Panc1 (cell line): Measurements from ENCODE around the gene SNX7. TPM values are rescaled to one million over a fixed set of nuclear protein-coding genes. Genes with fewer than 3 reads are reported as not detected.

Source experiments
- ATAC-seq: fragments of 200-7000 bp; cut with Tn5 transposase; 2 replicates; pipeline ENCODE4 v1.9.1; 2020; ENCODE audit warnings: mild to moderate bottlenecking, moderate library complexity
- BruUV-seq: library from RNA; stranded (reverse); fragments of 400-500 nt; replicated peaks from 2 replicates; lab custom pipeline; 2021; lab: Mats Ljungman, UMichigan
- CTCF ChIA-PET: fragments of 300-600 bp; sonication (Branson Sonifier 250); formaldehyde crosslinking; loops from one replicate; lab custom pipeline; 2022; ENCODE audit warnings: antibody characterized with exemption; lab: Charles Lee
- POLR2A ChIA-PET: fragments of 300-600 bp; sonication (Branson Sonifier 250); formaldehyde crosslinking; loops from one replicate; lab custom pipeline; 2022; ENCODE audit warnings: antibody characterized with exemption; lab: Charles Lee
- DNase-seq: peaks from one replicate; pipeline ENCODE4 v3.0.0-alpha.2; 2010; ENCODE audit warnings: low read depth, low spot score
- H3K27ac ChIP-seq: 2 replicates; pipeline ENCODE4 v1.5.1; 2011; ENCODE audit warnings: mild to moderate bottlenecking, low read length, inconsistent platforms
- H3K27me3 ChIP-seq: fragments of 200-500 bp; sonication (Bioruptor generic); 2 replicates; pipeline ENCODE4 v1.6.0; 2014; ENCODE audit warnings: low read length, inconsistent platforms; ENCODE audit not compliant: control insufficient read depth, insufficient read depth
- H3K36me3 ChIP-seq: fragments of 200-500 bp; sonication (Bioruptor generic); 2 replicates; pipeline ENCODE4 v1.5.1; 2014; ENCODE audit warnings: inconsistent platforms, mild to moderate bottlenecking, low read length, moderate library complexity; ENCODE audit not compliant: control insufficient read depth, insufficient read depth
- H3K4me1 ChIP-seq: 2 replicates; pipeline ENCODE4 v1.5.1; 2011; ENCODE audit warnings: inconsistent platforms, mild to moderate bottlenecking, low read length, moderate library complexity; ENCODE audit not compliant: control insufficient read depth, insufficient read depth
- H3K4me3 ChIP-seq, 2 experiments: 2 replicates each; pipeline ENCODE4 v1.5.1; 2011 to 2012; ENCODE audit warnings: low read depth in 2 of 2, low read length in 2 of 2, mild to moderate bottlenecking in 2 of 2, inconsistent platforms in 1 of 2, moderate library complexity in 1 of 2
- H3K9me3 ChIP-seq: fragments of 200-500 bp; sonication (Bioruptor generic); 2 replicates; pipeline ENCODE4 v1.5.1; 2014; ENCODE audit warnings: low read depth, mild to moderate bottlenecking, inconsistent platforms, low read length, moderate library complexity; ENCODE audit not compliant: control insufficient read depth, insufficient read depth
- POLR2AphosphoS5 ChIP-seq: IDR thresholded peaks from 2 replicates; pipeline ENCODE4 v1.6.1; 2012; ENCODE audit warnings: mild to moderate bottlenecking, low read depth, low read length, moderate library complexity
- SIN3A ChIP-seq: IDR thresholded peaks from 2 replicates; pipeline ENCODE4 v1.6.1; 2012; ENCODE audit warnings: low read depth, mild to moderate bottlenecking, low read length, moderate library complexity, borderline replicate concordance; ENCODE audit not compliant: insufficient read depth
- TCF7L2 ChIP-seq: IDR thresholded peaks from 2 replicates; pipeline ENCODE4 v1.6.1; 2011; ENCODE audit warnings: mild to moderate bottlenecking, low read depth, low read length, inconsistent platforms
- in situ Hi-C: cut with HindIII; loops from 2 replicates; pipeline ENCODE4 v1.10.0; 2016; ENCODE audit warnings: low sequenced_read_pairs, low pct_unique_long_range_greater_than_20kb
- intact Hi-C: fragments of 100-400 bp; cut with micrococcal nuclease; formaldehyde crosslinking; loops from one replicate; pipeline ENCODE4 v1.10.0; 2022; ENCODE audit not compliant: unreplicated experiment
- total RNA-seq: library from RNA; stranded (reverse); gene quantifications from one replicate; pipeline ENCODE4 v1.2.1, GENCODE V29; 2021; ENCODE audit not compliant: unreplicated experiment
- TF ChIP-seq, protein P1 (sequence below): fragments of 450-650 bp; IDR thresholded peaks from 2 replicates; pipeline ENCODE4 v1.5.1; 2017; ENCODE audit warnings: mild to moderate bottlenecking
- TF ChIP-seq, protein P2 (sequence below), 2 experiments: IDR thresholded peaks; 2 replicates each; pipeline ENCODE4 v1.6.1; 2011 to 2012; ENCODE audit warnings: low read depth in 2 of 2, control low read depth in 1 of 2, low read length in 1 of 2, mild to moderate bottlenecking in 1 of 2, moderate library complexity in 1 of 2; ENCODE audit not compliant: insufficient read depth in 1 of 2

The SNX7 gene
- total RNA-seq, 1 experiment from 2014 or later = 37.4 TPM

DNA sequence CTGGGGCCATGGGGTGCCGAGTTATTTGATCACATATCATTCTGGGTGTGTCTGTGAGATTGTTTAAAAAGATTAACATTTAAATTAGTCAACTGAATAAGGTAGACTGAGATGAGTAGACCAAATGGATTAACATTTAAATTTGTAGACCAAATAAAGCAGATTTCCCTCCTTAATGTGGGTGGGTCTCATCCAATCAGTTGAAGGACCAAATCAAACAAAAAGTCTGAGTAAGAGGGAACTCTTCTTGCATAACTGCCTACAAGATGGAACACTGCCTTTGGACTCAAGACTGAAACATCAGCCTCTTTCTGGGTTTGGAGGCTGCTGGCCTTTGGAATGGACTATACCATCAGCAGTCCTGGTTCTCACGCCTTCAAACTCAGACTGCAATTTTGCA, 17.0 kb upstream of the SNX7 start:
- H3K36me3 ChIP-seq = no peaks in the 10 kb centered on the region
- H3K27ac ChIP-seq = no peak overlapping the region
- ChIA-PET CTCF (no interaction called here), POLR2A (no interaction called here)
- DNase-seq = no peak
- H3K27me3 ChIP-seq = no peaks in the 10 kb centered on the region
- in situ Hi-C loops (no loop called here), intact Hi-C loops (no loop called here)
- no peaks in the 10 kb centered on the region for H3K4me1 ChIP-seq
- TF ChIP-seq POLR2AphosphoS5 (no peak), TCF7L2 (no peak), SIN3A (no peak)
- TF ChIP-seq, protein P1, sequence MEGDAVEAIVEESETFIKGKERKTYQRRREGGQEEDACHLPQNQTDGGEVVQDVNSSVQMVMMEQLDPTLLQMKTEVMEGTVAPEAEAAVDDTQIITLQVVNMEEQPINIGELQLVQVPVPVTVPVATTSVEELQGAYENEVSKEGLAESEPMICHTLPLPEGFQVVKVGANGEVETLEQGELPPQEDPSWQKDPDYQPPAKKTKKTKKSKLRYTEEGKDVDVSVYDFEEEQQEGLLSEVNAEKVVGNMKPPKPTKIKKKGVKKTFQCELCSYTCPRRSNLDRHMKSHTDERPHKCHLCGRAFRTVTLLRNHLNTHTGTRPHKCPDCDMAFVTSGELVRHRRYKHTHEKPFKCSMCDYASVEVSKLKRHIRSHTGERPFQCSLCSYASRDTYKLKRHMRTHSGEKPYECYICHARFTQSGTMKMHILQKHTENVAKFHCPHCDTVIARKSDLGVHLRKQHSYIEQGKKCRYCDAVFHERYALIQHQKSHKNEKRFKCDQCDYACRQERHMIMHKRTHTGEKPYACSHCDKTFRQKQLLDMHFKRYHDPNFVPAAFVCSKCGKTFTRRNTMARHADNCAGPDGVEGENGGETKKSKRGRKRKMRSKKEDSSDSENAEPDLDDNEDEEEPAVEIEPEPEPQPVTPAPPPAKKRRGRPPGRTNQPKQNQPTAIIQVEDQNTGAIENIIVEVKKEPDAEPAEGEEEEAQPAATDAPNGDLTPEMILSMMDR = no peak
- TF ChIP-seq, protein P2, sequence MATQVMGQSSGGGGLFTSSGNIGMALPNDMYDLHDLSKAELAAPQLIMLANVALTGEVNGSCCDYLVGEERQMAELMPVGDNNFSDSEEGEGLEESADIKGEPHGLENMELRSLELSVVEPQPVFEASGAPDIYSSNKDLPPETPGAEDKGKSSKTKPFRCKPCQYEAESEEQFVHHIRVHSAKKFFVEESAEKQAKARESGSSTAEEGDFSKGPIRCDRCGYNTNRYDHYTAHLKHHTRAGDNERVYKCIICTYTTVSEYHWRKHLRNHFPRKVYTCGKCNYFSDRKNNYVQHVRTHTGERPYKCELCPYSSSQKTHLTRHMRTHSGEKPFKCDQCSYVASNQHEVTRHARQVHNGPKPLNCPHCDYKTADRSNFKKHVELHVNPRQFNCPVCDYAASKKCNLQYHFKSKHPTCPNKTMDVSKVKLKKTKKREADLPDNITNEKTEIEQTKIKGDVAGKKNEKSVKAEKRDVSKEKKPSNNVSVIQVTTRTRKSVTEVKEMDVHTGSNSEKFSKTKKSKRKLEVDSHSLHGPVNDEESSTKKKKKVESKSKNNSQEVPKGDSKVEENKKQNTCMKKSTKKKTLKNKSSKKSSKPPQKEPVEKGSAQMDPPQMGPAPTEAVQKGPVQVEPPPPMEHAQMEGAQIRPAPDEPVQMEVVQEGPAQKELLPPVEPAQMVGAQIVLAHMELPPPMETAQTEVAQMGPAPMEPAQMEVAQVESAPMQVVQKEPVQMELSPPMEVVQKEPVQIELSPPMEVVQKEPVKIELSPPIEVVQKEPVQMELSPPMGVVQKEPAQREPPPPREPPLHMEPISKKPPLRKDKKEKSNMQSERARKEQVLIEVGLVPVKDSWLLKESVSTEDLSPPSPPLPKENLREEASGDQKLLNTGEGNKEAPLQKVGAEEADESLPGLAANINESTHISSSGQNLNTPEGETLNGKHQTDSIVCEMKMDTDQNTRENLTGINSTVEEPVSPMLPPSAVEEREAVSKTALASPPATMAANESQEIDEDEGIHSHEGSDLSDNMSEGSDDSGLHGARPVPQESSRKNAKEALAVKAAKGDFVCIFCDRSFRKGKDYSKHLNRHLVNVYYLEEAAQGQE (IDR thresholded peaks at IDR 0.05; ENCODE audit: insufficient read depth in 1 of 2, low read depth in 2 of 2, low read length in 1 of 2) = no peak
- no peak for ATAC-seq
- no TSS peak for BruUV-seq
- H3K4me3 ChIP-seq = no peak overlapping the region
- no peaks in the 10 kb centered on the region for H3K9me3 ChIP-seq

DNA sequence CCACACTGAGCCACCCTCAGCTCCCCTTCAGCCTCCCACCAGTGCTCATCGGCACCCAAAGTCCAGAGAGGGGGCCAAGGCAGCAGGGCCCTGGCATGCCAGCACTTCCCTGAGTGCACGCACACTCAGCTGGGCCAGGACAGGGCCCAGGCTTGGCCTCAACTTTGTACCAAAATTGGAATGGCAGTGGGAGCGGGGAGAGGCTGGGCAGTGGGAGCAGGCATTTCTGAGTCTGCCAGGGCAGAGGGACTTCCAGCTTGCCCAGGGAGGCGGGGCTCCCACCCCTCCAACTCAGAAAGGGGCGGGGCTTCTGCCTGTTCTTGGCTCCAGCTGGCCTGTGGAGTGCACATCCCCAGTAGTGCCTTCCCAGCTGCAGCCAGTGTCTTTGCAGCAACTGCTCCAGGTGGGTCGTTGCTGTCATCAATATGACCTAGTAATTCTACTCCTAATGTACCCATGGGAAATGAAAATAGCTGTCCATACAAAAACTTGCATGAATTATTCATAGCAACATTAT, 10.3 kb upstream of the SNX7 start:
- ChIA-PET CTCF (no interaction called here), POLR2A (no interaction called here)
- in situ Hi-C loops = no loop called here
- no peaks in the 10 kb centered on the region for H3K27me3 ChIP-seq
- DNase-seq (no peak), ATAC-seq (no peak)
- no peaks in the 10 kb centered on the region for H3K9me3 ChIP-seq
- no peaks in the 10 kb centered on the region for H3K36me3 ChIP-seq
- intact Hi-C loops = no loop called here
- no peaks in the 10 kb centered on the region for H3K4me1 ChIP-seq
- BruUV-seq = no TSS peak
- H3K4me3 ChIP-seq = no peak overlapping the region
- H3K27ac ChIP-seq = no peak overlapping the region
- TF ChIP-seq, protein P2 (IDR thresholded peaks at IDR 0.05; ENCODE audit: insufficient read depth in 1 of 2, low read depth in 2 of 2, low read length in 1 of 2) = no peak
